Coronary artery (tissue), 2 donors: ENCODE data around the gene SIGLEC1.

ENCODE experiments used
- DNase-seq: peaks from one replicate; pipeline ENCODE4 v3.0.0-alpha.2; 2017; ENCODE audit warnings: low spot score
- H3K27ac ChIP-seq, 2 donors: fragments of 200-600 bp; sonication (generic); one replicate each; pipeline ENCODE4 v1.5.1; 2016 to 2019
- H3K4me3 ChIP-seq: fragments of 200-600 bp; sonication (generic); 2 replicates; pipeline ENCODE4 v1.5.1; 2016; ENCODE audit warnings: mild to moderate bottlenecking, moderate library complexity
- TF ChIP-seq, protein P1 (sequence below): fragments of 200-600 bp; sonication (generic); IDR thresholded peaks from one replicate; pipeline ENCODE4 v1.5.1; 2019; ENCODE audit warnings: antibody characterized with exemption

The SIGLEC1 gene

DNA sequence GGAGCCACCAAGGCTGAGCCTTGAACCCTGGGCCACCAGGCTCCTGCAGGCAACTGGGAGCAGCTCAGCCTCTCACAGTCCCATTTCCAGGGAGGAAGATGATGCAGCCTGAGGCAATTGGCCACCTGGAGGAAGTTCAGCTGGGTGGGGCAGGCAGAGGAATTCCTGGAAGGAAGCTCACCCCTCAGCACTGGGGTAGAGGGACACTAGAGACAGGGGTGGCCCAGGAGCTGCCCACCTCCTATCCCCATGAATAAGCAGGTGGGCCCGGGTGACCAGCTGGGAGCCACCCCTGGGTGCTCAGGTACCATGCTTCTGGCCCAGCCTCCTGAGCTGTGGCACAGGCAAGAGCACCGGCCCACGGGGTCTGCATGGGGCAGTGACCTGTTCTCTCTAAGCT, 16.5 kb upstream of the SIGLEC1 start:
- Histone ChIP-seq H3K4me3 (no peak overlapping the region), H3K27ac (peak overlapping the region in 1 of 2 donors; percentile 22)
- DNase-seq = no peak
- TF ChIP-seq, protein P1, sequence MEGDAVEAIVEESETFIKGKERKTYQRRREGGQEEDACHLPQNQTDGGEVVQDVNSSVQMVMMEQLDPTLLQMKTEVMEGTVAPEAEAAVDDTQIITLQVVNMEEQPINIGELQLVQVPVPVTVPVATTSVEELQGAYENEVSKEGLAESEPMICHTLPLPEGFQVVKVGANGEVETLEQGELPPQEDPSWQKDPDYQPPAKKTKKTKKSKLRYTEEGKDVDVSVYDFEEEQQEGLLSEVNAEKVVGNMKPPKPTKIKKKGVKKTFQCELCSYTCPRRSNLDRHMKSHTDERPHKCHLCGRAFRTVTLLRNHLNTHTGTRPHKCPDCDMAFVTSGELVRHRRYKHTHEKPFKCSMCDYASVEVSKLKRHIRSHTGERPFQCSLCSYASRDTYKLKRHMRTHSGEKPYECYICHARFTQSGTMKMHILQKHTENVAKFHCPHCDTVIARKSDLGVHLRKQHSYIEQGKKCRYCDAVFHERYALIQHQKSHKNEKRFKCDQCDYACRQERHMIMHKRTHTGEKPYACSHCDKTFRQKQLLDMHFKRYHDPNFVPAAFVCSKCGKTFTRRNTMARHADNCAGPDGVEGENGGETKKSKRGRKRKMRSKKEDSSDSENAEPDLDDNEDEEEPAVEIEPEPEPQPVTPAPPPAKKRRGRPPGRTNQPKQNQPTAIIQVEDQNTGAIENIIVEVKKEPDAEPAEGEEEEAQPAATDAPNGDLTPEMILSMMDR = no peak

GRCh38 chr20:3728354-3728753, 16.0 kb upstream of the SIGLEC1 start:
- TF ChIP-seq, protein P1 = no peak
- no peak overlapping the region for H3K4me3 ChIP-seq
- DNase-seq = no peak
- no peak overlapping the region for H3K27ac ChIP-seq

DNA sequence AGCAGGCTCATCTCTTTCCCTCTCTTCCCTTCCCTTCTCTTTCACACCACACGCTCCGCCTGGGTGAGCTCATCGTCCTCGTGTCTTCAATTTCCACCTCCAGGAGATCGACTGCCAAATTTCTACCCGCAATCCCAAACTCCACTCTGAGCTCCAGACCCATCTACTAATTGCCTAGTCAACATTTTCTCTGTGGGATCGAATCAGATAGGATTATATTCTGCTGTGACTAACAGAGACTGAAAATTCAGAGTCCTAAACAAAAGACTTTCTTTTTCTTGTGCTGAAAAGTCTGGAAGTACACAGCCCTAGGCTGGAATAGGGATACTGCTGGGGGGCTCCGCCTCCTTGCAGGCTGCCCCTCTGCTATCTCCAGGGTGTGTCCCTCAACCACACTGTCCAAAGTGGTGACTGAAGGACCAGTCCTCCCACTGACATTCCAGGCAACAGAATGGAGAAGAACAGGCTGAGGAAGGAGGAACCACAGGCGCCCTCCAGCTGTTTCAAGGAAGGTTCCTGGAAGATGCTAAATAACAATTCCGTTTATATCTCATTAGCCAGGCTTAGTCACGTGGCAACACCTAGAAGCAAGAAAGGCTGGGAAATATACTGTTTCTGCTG, 15.1 kb upstream of the SIGLEC1 start:
- no peak for DNase-seq
- Histone ChIP-seq H3K27ac (peak overlapping the region in 1 of 2 donors; percentile 29), H3K4me3 (peak overlapping the region; percentile 46)
- TF ChIP-seq, protein P1 = no peak

GRCh38 chr20:3724356-3724755, 12.0 kb upstream of the SIGLEC1 start:
- DNase-seq = no peak
- Histone ChIP-seq H3K4me3 (no peak overlapping the region), H3K27ac (no peak overlapping the region)
- TF ChIP-seq, protein P1 = no peak

- no peak for DNase-seq
- H3K4me3 ChIP-seq = no peak overlapping the region
- no peak overlapping the region for H3K27ac ChIP-seq
- TF ChIP-seq, protein P1 = no peak
Measured at GRCh38 chr20:3723284-3723683, 10.9 kb upstream of the SIGLEC1 start.

DNA sequence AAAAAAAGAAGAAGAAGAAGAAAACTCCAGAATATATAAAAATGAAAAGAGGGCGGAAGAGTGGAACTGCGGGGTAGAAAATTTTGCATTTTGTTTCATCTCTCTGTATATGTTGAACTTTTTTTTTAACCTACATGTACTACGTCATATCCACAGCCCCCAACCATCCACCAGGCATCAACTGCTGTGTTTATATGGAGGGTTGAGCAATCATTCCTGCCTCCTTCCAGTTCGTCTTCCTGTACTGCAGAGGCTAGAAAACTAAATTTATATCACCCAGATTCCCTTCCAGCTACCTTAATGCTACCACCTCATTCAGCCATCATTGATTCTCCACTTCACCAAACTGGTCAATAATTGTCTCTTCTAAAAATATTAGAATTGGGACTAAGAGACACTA, 9.5 kb upstream of the SIGLEC1 start:
- Histone ChIP-seq H3K27ac (no peak overlapping the region), H3K4me3 (no peak overlapping the region)
- DNase-seq = no peak
- TF ChIP-seq, protein P1 = no peak

GRCh38 chr20:3720626-3721025, 8.2 kb upstream of the SIGLEC1 start:
- H3K27ac ChIP-seq = no peak overlapping the region
- DNase-seq = no peak
- H3K4me3 ChIP-seq = no peak overlapping the region
- TF ChIP-seq, protein P1 = no peak
